B cell (primary cell): Measurements from ENCODE around the gene CD79A. TPM values are rescaled to one million over a fixed set of nuclear protein-coding genes. Genes with fewer than 3 reads are reported as not detected.

Experiments
- ATAC-seq: fragments of 200-7000 bp; cut with Tn5 transposase; one replicate; pipeline ENCODE4 v1.10.0; 2021; ENCODE audit warnings: low read depth, mild to moderate bottlenecking, moderate number of reproducible peaks, moderate library complexity
- CTCF ChIA-PET: fragments of 350-600 bp; sonication (Branson Sonifier 250); formaldehyde crosslinking; loops from one replicate; lab custom pipeline; 2021; ENCODE audit warnings: antibody characterized with exemption, inconsistent platforms; lab: Charles Lee
- POLR2A ChIA-PET: fragments of 350-600 bp; sonication (Branson Sonifier 250); formaldehyde crosslinking; loops from one replicate; lab custom pipeline; 2021; ENCODE audit warnings: antibody characterized with exemption; lab: Charles Lee
- DNase-seq: peaks from one replicate; pipeline ENCODE4 v3.0.0; 2013
- H2AFZ ChIP-seq: 2 replicates; pipeline ENCODE4 v1.6.1; 2012; ENCODE audit warnings: mild to moderate bottlenecking, low read depth, low read length; ENCODE audit not compliant: insufficient read depth, poor library complexity, severe bottlenecking
- H3K27ac ChIP-seq, 2 donors: 1 replicate in 1 of 2; 2 replicates in 1 of 2; pipeline ENCODE4 v1.5.1; 2012 to 2013; ENCODE audit warnings: low read length in 2 of 2, mild to moderate bottlenecking in 2 of 2, moderate library complexity in 1 of 2
- H3K27me3 ChIP-seq, 4 experiments: fragments of 200-600 bp in 1 of 4; sonication (generic) in 1 of 4; replicated peaks in 1 of 4; 1 replicate in 2 of 4; 2 replicates in 2 of 4; pipeline versions ENCODE4 v1.6.1 to v1.7.0; 2013 to 2016; ENCODE audit warnings: low read length in 3 of 4, mild to moderate bottlenecking in 2 of 4, mixed read lengths in 1 of 4, moderate library complexity in 1 of 4; ENCODE audit not compliant: insufficient read depth in 4 of 4, control insufficient read depth in 3 of 4; ENCODE audit errors: control extremely low read depth in 1 of 4
- H3K36me3 ChIP-seq, 2 experiments: replicated peaks in 1 of 2; 1 replicate in 1 of 2; 2 replicates in 1 of 2; pipeline versions ENCODE4 v1.6.1 to v1.7.1; 2013; ENCODE audit warnings: low read length in 1 of 2; ENCODE audit not compliant: insufficient read depth in 2 of 2, control insufficient read depth in 1 of 2; ENCODE audit errors: control extremely low read depth in 1 of 2, extremely low read depth in 1 of 2
- H3K4me1 ChIP-seq, 2 donors: fragments of 200-600 bp in 1 of 2; sonication (generic) in 1 of 2; 1 replicate in 1 of 2; 2 replicates in 1 of 2; pipeline versions ENCODE4 v1.5.1 to v1.6.1; 2013 to 2017; ENCODE audit warnings: low read length in 2 of 2; ENCODE audit not compliant: control insufficient read depth in 2 of 2, insufficient read depth in 2 of 2
- H3K4me2 ChIP-seq: replicated peaks from 2 replicates; pipeline ENCODE3; 2012; ENCODE audit warnings: mild to moderate bottlenecking, low read depth, low read length; ENCODE audit not compliant: poor library complexity, severe bottlenecking
- H3K4me3 ChIP-seq, 5 experiments: fragments of 200-600 bp in 1 of 5; sonication (generic) in 1 of 5; 1 replicate in 3 of 5; 2 replicates in 2 of 5; pipeline versions ENCODE4 v1.5.1 to v1.7.0; 2011 to 2016; ENCODE audit warnings: low read length in 4 of 5, mild to moderate bottlenecking in 4 of 5, low read depth in 2 of 5, control low read depth in 1 of 5, moderate library complexity in 1 of 5; ENCODE audit not compliant: insufficient read depth in 1 of 5; ENCODE audit errors: control extremely low read depth in 1 of 5, extremely low read depth in 1 of 5
- H3K79me2 ChIP-seq: fragments of 200-600 bp; sonication (generic); one replicate; pipeline ENCODE4 v1.6.0; 2016; ENCODE audit warnings: low read length; ENCODE audit not compliant: control insufficient read depth, insufficient read depth
- H3K9ac ChIP-seq: fragments of 200-600 bp; sonication (generic); 2 replicates; pipeline ENCODE4 v1.6.1; 2017; ENCODE audit warnings: mild to moderate bottlenecking, low read length, moderate library complexity
- H3K9me3 ChIP-seq, 3 donors: one replicate each; pipeline versions ENCODE4 v1.6.1 to v1.7.1; 2013; ENCODE audit warnings: low read length in 2 of 3; ENCODE audit not compliant: control insufficient read depth in 2 of 3, insufficient read depth in 1 of 3; ENCODE audit errors: control extremely low read depth in 1 of 3
- H4K20me1 ChIP-seq: 2 replicates; pipeline ENCODE4 v1.6.0; 2012; ENCODE audit warnings: mild to moderate bottlenecking, low read length; ENCODE audit not compliant: insufficient read depth, control insufficient read depth, poor library complexity, severe bottlenecking
- H3K27ac Mint-ChIP-seq: one replicate; pipeline ENCODE4 v1.8.0; 2021; ENCODE audit warnings: mixed read lengths
- H3K27me3 Mint-ChIP-seq: one replicate; pipeline ENCODE4 v1.8.0; 2021; ENCODE audit warnings: mixed read lengths
- H3K4me1 Mint-ChIP-seq: one replicate; pipeline ENCODE4 v1.8.0; 2021; ENCODE audit warnings: mixed read lengths
- H3K4me3 Mint-ChIP-seq: one replicate; pipeline ENCODE4 v1.8.0; 2021; ENCODE audit warnings: mixed read lengths
- H3K9me3 Mint-ChIP-seq: one replicate; pipeline ENCODE4 v1.8.0; 2022; ENCODE audit warnings: mixed read lengths; ENCODE audit not compliant: insufficient read depth
- CTCF ChIP-seq: fragments of 200-600 bp; IDR thresholded peaks from one replicate; pipeline ENCODE4 v1.8.0; 2022; ENCODE audit warnings: antibody characterized with exemption, mild to moderate bottlenecking
- EZH2 ChIP-seq: IDR thresholded peaks from 2 replicates; pipeline ENCODE4 v1.6.1; 2012; ENCODE audit warnings: borderline replicate concordance, low read depth, mild to moderate bottlenecking, moderate library complexity, low read length; ENCODE audit not compliant: insufficient read depth, poor library complexity, severe bottlenecking
- WGBS: methylation state at CpG from one replicate; pipeline ENCODE4 v1.1.5; 2013; ENCODE audit warnings: missing lambda C conversion rate; ENCODE audit not compliant: insufficient coverage; 5-methylcytosine and 5-hydroxymethylcytosine counted together
- intact Hi-C: fragments of 100-400 bp; cut with micrococcal nuclease; formaldehyde crosslinking; loops from one replicate; pipeline ENCODE4 v1.10.0; 2022
- polyA plus RNA-seq: library from polyadenylated mRNA; depleted of rRNA; stranded (reverse); fragments of >200 nt; gene quantifications from 2 replicates; pipeline ENCODE4 v1.2.3, GENCODE V29; 2012
- total RNA-seq, 2 donors: library from RNA; stranded (reverse); fragments of 120-200 nt in 1 of 2; gene quantifications; 1 replicate in 1 of 2; 2 replicates in 1 of 2; pipeline versions ENCODE4 v1.2.3 to v1.2.4, GENCODE V29; 2013 to 2022

CD79A gene
- total and polyA plus RNA-seq, 2 donors (not counting 1 experiment from before 2014, with no cell fraction given) = 1,280 to 1,471 TPM

- H3K36me3 ChIP-seq = peaks cover 0 to 43% of the 10 kb centered on the region in 2 experiments
- H3K4me1 ChIP-seq = peaks cover 14 to 17% of the 10 kb centered on the region in 2 donors
- H3K79me2 ChIP-seq = peaks cover 7% of the 10 kb centered on the region
- H4K20me1 ChIP-seq = peaks cover 84% of the 10 kb centered on the region
- peaks cover 0 to 4% (median 0%) of the 10 kb centered on the region in 3 donors for H3K9me3 ChIP-seq
- DNase-seq (no peak), ATAC-seq (no peak)
- no peak for TF ChIP-seq CTCF
- no peak for TF ChIP-seq EZH2
- intact Hi-C loops = no loop called here
- H3K4me2 ChIP-seq = no peak overlapping the region
- no peaks in the 10 kb centered on the region for H3K9me3 Mint-ChIP-seq
- 94% methylated on average over 24 of the region's 25 CpGs for WGBS
- H3K27me3 Mint-ChIP-seq = peaks cover 10% of the 10 kb centered on the region
- ChIA-PET POLR2A (interaction anchor here (0.6 to 1.0 kb wide), 2 partner anchors 9 to 20 kb away, joined by 3 to 7 read pairs; no protein-coding TSS in a partner anchor), CTCF (interaction anchor here (1.5 kb wide), 1 partner anchor 45 kb away, joined by 3 read pairs; no protein-coding TSS in a partner anchor)
- no peak overlapping the region for H3K4me3 Mint-ChIP-seq
- no peak overlapping the region for H3K27ac ChIP-seq
- peaks cover 0 to 13% (median 5%) of the 10 kb centered on the region in 4 experiments for H3K27me3 ChIP-seq
- H3K4me1 Mint-ChIP-seq = peaks cover 27% of the 10 kb centered on the region
- no peak overlapping the region for H2AFZ ChIP-seq
- no peak overlapping the region for H3K9ac ChIP-seq
- H3K27ac Mint-ChIP-seq = no peak overlapping the region
- H3K4me3 ChIP-seq = no peak overlapping the region
Observed at GRCh38 chr19:41907994-41908615, 31.0 kb downstream of the CD79A start.
